Ovary (tissue), 9 donors: ENCODE measurements around the gene R3HDM2. TPM values are rescaled to one million over a fixed set of nuclear protein-coding genes. Genes with fewer than 3 reads are reported as not detected.
"Not testable (repeated sequence)": the region's sequence is repeated elsewhere in the genome, so short reads cannot be mapped to it uniquely, and the experiment has no call there.

Experiments
- DNase-seq, 5 donors: peaks; one replicate each; pipeline ENCODE4 v3.0.0-alpha.2; 2019 to 2020
- H3K27ac ChIP-seq, 2 donors: fragments of 200-600 bp; one replicate each; pipeline versions ENCODE4 v1.5.1 to v1.8.0; 2019 to 2022
- H3K27me3 ChIP-seq: fragments of 200-600 bp; one replicate; pipeline ENCODE4 v1.8.0; 2022
- H3K36me3 ChIP-seq: fragments of 200-600 bp; sonication (generic); one replicate; pipeline ENCODE4 v1.5.1; 2019
- H3K4me1 ChIP-seq: one replicate; pipeline ENCODE4 v1.8.1; 2013; ENCODE audit warnings: mild to moderate bottlenecking, moderate library complexity; ENCODE audit not compliant: insufficient read depth
- H3K4me3 ChIP-seq: fragments of 200-600 bp; sonication (generic); one replicate; pipeline ENCODE4 v1.5.1; 2017
- H3K9me3 ChIP-seq, 2 donors: fragments of 200-600 bp in 1 of 2; sonication (generic) in 1 of 2; one replicate each; pipeline versions ENCODE4 v1.5.1 to v1.8.1; 2013 to 2019; ENCODE audit warnings: mild to moderate bottlenecking in 1 of 2, moderate library complexity in 1 of 2
- CTCF ChIP-seq, 3 donors: fragments of 450-650 bp in 2 of 3; fragments of 200-600 bp in 1 of 3; IDR thresholded peaks; one replicate each; pipeline versions ENCODE4 v1.5.1 to v1.8.0; 2016 to 2022; ENCODE audit warnings: antibody characterized with exemption in 3 of 3, mild to moderate bottlenecking in 1 of 3
- EP300 ChIP-seq: sonication (generic); formaldehyde crosslinking; IDR thresholded peaks from one replicate; pipeline ENCODE4 v1.6.1; 2017; ENCODE audit warnings: antibody characterized with exemption
- POLR2A ChIP-seq: fragments of 450-650 bp; IDR thresholded peaks from one replicate; pipeline ENCODE4 v1.6.1; 2017; ENCODE audit warnings: antibody characterized with exemption, mild to moderate bottlenecking, moderate library complexity
- WGBS, 3 donors: extraction: QIAGEN DNeasy Blood & Tissue Kit in 1 of 3; methylation state at CpG; one replicate each; pipeline versions ENCODE4 v1.1.5 to v1.1.7; 2013 to 2017; 5-methylcytosine and 5-hydroxymethylcytosine counted together
- intact Hi-C, 4 donors: fragments of 100-400 bp; cut with DNase I; formaldehyde crosslinking; loops; one replicate each; pipeline versions ENCODE4 v1.11.0 to v1.15.1; 2022 to 2023
- polyA plus RNA-seq, 2 donors: library from polyadenylated mRNA; stranded (reverse); fragments of 200-250 nt in 1 of 2; fragments of 350-450 nt in 1 of 2; fragmentation: Illumina TruSeq in 1 of 2; extraction: RNeasy Lipid Tissue Mini Kit (QIAGEN cat#74804) in 1 of 2; gene quantifications; one replicate each; pipeline ENCODE4 v1.2.3, GENCODE V29; 2013 to 2014
- total RNA-seq, 7 donors: library from RNA; depleted of rRNA in 2 of 7; stranded (reverse); fragments of >200 nt in 2 of 7; fragmentation: NEBNext Ultra II Directional in 3 of 7; extraction: Animal tissue kit (Norgen Biotek cat#: 25700) in 3 of 7; gene quantifications; one replicate each; pipeline versions ENCODE4 v1.1.0 to v1.2.4, GENCODE V29; 2016 to 2023
- donor health status: DM: no; HTN: no; CAD: no; lungs with moderate emphysema.
- donor health status: DM: no; HTN: no; CAD: no.
- donor health status: Bipolar disorder and iron deficiency.
- donor health status: DM: yes; HTN: yes; CAD: no.
- donor health status: DM: no; HTN: no; CAD: no.
- donor health status: DM: yes; HTN: yes; CAD: no.

The R3HDM2 gene
- total and polyA plus RNA-seq, 9 donors = 24.3 to 81.4 (median 65.6) TPM

DNA sequence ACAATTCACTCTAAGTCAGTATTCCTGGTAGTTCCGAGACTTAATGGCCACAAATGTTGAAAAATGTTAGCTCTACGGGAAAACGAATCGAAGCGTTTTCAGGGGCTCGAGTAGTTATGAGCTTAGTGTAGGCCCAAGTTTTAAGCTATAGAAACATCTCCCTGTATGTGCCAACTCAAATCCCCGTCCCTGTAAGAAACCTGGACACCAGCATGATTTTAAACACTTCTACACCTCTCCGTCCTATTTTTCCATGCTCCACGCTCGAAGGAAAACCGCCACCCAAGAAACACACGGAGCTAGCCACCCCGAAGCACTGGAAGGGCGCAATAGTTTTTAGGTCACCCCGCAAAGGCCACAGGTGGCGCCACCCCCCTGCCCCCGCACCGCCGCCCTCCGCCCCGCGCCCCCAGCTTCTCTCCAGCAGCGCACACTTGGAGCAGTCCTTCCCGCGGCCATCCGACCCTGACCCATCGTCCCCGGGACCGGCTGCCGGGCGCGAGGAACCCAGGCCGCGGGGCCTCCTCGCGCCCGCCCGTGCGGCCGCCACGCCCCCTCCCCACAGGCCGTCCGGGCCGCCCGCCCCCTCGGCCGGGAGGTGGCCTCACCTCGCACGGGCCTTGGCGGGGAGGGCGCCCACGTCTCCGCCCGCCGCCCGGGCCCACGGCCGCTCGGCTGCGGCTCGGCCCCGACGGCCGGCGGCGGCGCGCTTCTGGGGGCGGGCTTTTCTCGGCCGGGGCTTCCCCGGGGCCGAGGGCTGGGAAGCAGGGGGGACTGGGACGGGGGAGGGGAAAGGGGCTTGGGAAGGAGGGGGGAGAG, 522 bp downstream of the R3HDM2 start:
- Histone ChIP-seq H3K27ac (peak overlapping the region; percentile 89 to 96), H3K4me1 (peaks cover 3% of the 10 kb centered on the region), H3K36me3 (no peaks in the 10 kb centered on the region), H3K4me3 (peak overlapping the region; percentile 66), H3K27me3 (no peaks in the 10 kb centered on the region), H3K9me3 (no peaks in the 10 kb centered on the region)
- TF ChIP-seq EP300 (no peak), CTCF (IDR thresholded peaks at IDR 0.05) (no peak), POLR2A (no peak)
- intact Hi-C loops = no loop called here
- 0 to 1% (median 0%) methylated on average over 37 to 74 of the region's 74 CpGs for WGBS, 3 donors
- DNase-seq = peak in 4 of 5 donors; percentile 58 to 77 (median 72)

GRCh38 chr12:57429473-57430111, 1.3 kb downstream of the R3HDM2 start:
- WGBS, 3 donors = 25 to 28% (median 28%) methylated on average over 9 of the region's 9 CpGs
- intact Hi-C loops = no loop called here
- DNase-seq = peak in 1 of 5 donors; percentile 16

GRCh38 chr12:57428965-57429364, 1.9 kb downstream of the R3HDM2 start:
- Histone ChIP-seq H3K4me3 (no peak overlapping the region), H3K36me3 (no peaks in the 10 kb centered on the region), H3K9me3 (no peaks in the 10 kb centered on the region), H3K27ac (no peak overlapping the region), H3K4me1 (peaks cover 3% of the 10 kb centered on the region), H3K27me3 (no peaks in the 10 kb centered on the region)
- 73 to 81% (median 76%) methylated on average over 6 of the region's 6 CpGs for WGBS, 3 donors
- DNase-seq = peak in 1 of 5 donors; percentile 15
- intact Hi-C loops = no loop called here
- TF ChIP-seq CTCF (IDR thresholded peaks at IDR 0.05) = no peak
- TF ChIP-seq EP300 = no peak
- no peak for TF ChIP-seq POLR2A

More at GRCh38 chr12:57429473-57430111, 1.3 kb downstream of the R3HDM2 start:
- TF ChIP-seq EP300 (no peak), POLR2A (no peak), CTCF (IDR thresholded peaks at IDR 0.05) (no peak)
- Histone ChIP-seq H3K4me3 (peak overlapping the region; percentile 66), H3K27me3 (no peaks in the 10 kb centered on the region), H3K27ac (peak overlapping the region; percentile 89 to 96), H3K4me1 (peaks cover 3% of the 10 kb centered on the region), H3K9me3 (no peaks in the 10 kb centered on the region), H3K36me3 (no peaks in the 10 kb centered on the region)

DNA sequence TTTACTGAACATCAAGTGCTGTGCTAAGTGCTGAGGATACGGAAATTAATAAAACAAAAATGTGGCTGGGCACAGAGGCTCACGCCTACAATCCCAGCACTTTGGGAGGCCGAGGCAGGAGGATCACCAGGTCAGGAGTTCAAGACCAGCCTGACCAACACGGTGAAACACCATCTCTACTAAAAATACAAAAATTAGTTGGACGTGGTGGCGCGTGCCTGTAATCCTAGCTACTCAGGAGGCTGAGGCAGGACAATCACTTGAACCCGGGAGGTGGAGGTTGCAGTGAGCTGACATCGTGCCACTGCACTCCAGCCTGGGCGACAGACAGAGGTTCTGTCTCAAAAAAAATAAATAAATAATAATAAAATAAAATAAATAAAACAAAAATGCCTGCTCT, 3.9 kb downstream of the R3HDM2 start:
- 90 to 94% (median 94%) methylated on average over 10 of the region's 10 CpGs for WGBS, 3 donors
- DNase-seq, H3K36me3 ChIP-seq, H3K4me3 ChIP-seq, intact Hi-C loops, H3K27ac ChIP-seq, H3K27me3 ChIP-seq, H3K4me1 ChIP-seq, H3K9me3 ChIP-seq: not testable (repeated sequence)

- Histone ChIP-seq H3K4me1 (no peaks in the 10 kb centered on the region), H3K36me3 (no peaks in the 10 kb centered on the region), H3K27ac (no peak overlapping the region), H3K9me3 (no peaks in the 10 kb centered on the region), H3K27me3 (no peaks in the 10 kb centered on the region), H3K4me3 (no peak overlapping the region)
- no peak for TF ChIP-seq EP300
- TF ChIP-seq POLR2A = no peak
- TF ChIP-seq CTCF (IDR thresholded peaks at IDR 0.05) = no peak
- intact Hi-C loops = no loop called here
- DNase-seq = no peak
- 94 to 99% (median 97%) methylated on average over 5 of the region's 5 CpGs for WGBS, 3 donors
These were observed 10.4 kb downstream of the R3HDM2 start for GRCh38 chr12:57420482-57420881.
